Upper lobe of left lung (tissue), 4 donors: ENCODE measurements around the gene GRID1.

Experiments used
- EP300 ChIP-seq, 4 donors: sonication (generic); formaldehyde crosslinking; IDR thresholded peaks; one replicate each; pipeline ENCODE4 v1.5.1; 2017; ENCODE audit warnings: antibody characterized with exemption in 4 of 4, control low read depth in 2 of 4
- POLR2A ChIP-seq, 4 donors: fragments of 450-650 bp; IDR thresholded peaks; one replicate each; pipeline ENCODE4 v1.5.1; 2016 to 2017; ENCODE audit warnings: antibody characterized with exemption in 4 of 4, mild to moderate bottlenecking in 2 of 4
- POLR2AphosphoS5 ChIP-seq, 2 donors: sonication (generic); formaldehyde crosslinking; IDR thresholded peaks; one replicate each; pipeline ENCODE4 v1.5.1; 2017; ENCODE audit warnings: antibody characterized with exemption in 2 of 2
- TF ChIP-seq, protein P1 (sequence below), 6 experiments: fragments of 450-650 bp in 4 of 6; fragments of 200-600 bp in 2 of 6; sonication (generic) in 2 of 6; IDR thresholded peaks; one replicate each; pipeline ENCODE4 v1.5.1; 2016 to 2019; ENCODE audit warnings: antibody characterized with exemption in 6 of 6

- TF ChIP-seq, protein P1, sequence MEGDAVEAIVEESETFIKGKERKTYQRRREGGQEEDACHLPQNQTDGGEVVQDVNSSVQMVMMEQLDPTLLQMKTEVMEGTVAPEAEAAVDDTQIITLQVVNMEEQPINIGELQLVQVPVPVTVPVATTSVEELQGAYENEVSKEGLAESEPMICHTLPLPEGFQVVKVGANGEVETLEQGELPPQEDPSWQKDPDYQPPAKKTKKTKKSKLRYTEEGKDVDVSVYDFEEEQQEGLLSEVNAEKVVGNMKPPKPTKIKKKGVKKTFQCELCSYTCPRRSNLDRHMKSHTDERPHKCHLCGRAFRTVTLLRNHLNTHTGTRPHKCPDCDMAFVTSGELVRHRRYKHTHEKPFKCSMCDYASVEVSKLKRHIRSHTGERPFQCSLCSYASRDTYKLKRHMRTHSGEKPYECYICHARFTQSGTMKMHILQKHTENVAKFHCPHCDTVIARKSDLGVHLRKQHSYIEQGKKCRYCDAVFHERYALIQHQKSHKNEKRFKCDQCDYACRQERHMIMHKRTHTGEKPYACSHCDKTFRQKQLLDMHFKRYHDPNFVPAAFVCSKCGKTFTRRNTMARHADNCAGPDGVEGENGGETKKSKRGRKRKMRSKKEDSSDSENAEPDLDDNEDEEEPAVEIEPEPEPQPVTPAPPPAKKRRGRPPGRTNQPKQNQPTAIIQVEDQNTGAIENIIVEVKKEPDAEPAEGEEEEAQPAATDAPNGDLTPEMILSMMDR (IDR thresholded peaks at IDR 0.05) = no peak
- no peak for TF ChIP-seq POLR2A (IDR thresholded peaks at IDR 0.05)
- no peak for TF ChIP-seq POLR2AphosphoS5 (IDR thresholded peaks at IDR 0.05)
- no peak for TF ChIP-seq EP300 (IDR thresholded peaks at IDR 0.05)
Observed at GRCh38 chr10:86311190-86311589, 55.4 kb downstream of the GRID1 start.
